ENCODE data around the gene EML6.

EML6 gene

GRCh38 chr2:54722641-54723040, 821 bp upstream of the EML6 start:
- TF ChIP-seq TAF1 (IDR thresholded peaks at IDR 0.05; ENCODE audit: borderline replicate concordance, insufficient read depth, low read length) (no peak), REST (IDR thresholded peaks at IDR 0.05; ENCODE audit: insufficient read depth in 1 of 2, low read depth in 2 of 2, low read length in 2 of 2) (no peak), SIN3A (IDR thresholded peaks at IDR 0.05; ENCODE audit: borderline replicate concordance, insufficient read depth, low read length) (no peak), FOXP2 (optimal IDR thresholded peaks at IDR 0.05; ENCODE audit: borderline replicate concordance, extremely low read depth, extremely low read length, insufficient read depth) (no peak), POLR2AphosphoS5 (IDR thresholded peaks at IDR 0.05; ENCODE audit: low read depth, low read length) (no peak)

GRCh38 chr2:54723996-54724559, 616 bp downstream of the EML6 start:
- TF ChIP-seq TAF1 (IDR thresholded peaks at IDR 0.05; ENCODE audit: borderline replicate concordance, insufficient read depth, low read length) (no peak), FOXP2 (optimal IDR thresholded peaks at IDR 0.05; ENCODE audit: borderline replicate concordance, extremely low read depth, extremely low read length, insufficient read depth) (no peak), SIN3A (IDR thresholded peaks at IDR 0.05; ENCODE audit: borderline replicate concordance, insufficient read depth, low read length) (no peak), REST (IDR thresholded peaks at IDR 0.05; ENCODE audit: insufficient read depth in 1 of 2, low read depth in 2 of 2, low read length in 2 of 2) (no peak), POLR2AphosphoS5 (IDR thresholded peaks at IDR 0.05; ENCODE audit: low read depth, low read length) (no peak)

- TF ChIP-seq POLR2AphosphoS5 (IDR thresholded peaks at IDR 0.05; ENCODE audit: low read depth, low read length) (no peak), REST (IDR thresholded peaks at IDR 0.05; ENCODE audit: insufficient read depth in 1 of 2, low read depth in 2 of 2, low read length in 2 of 2) (no peak), TAF1 (IDR thresholded peaks at IDR 0.05; ENCODE audit: borderline replicate concordance, insufficient read depth, low read length) (no peak), FOXP2 (optimal IDR thresholded peaks at IDR 0.05; ENCODE audit: borderline replicate concordance, extremely low read depth, extremely low read length, insufficient read depth) (no peak), SIN3A (IDR thresholded peaks at IDR 0.05; ENCODE audit: borderline replicate concordance, insufficient read depth, low read length) (no peak)
Measured at GRCh38 chr2:54724560-54725342, 1.3 kb downstream of the EML6 start.

- no peak for TF ChIP-seq POLR2AphosphoS5 (IDR thresholded peaks at IDR 0.05; ENCODE audit: low read depth, low read length)
- TF ChIP-seq TAF1 (IDR thresholded peaks at IDR 0.05; ENCODE audit: borderline replicate concordance, insufficient read depth, low read length), result no peak
- TF ChIP-seq SIN3A (IDR thresholded peaks at IDR 0.05; ENCODE audit: borderline replicate concordance, insufficient read depth, low read length), result no peak
- TF ChIP-seq FOXP2 (optimal IDR thresholded peaks at IDR 0.05; ENCODE audit: borderline replicate concordance, extremely low read depth, extremely low read length, insufficient read depth), result no peak
Measured at GRCh38 chr2:54725343-54726099, 2.1 kb downstream of the EML6 start.

- TF ChIP-seq SIN3A (IDR thresholded peaks at IDR 0.05; ENCODE audit: borderline replicate concordance, insufficient read depth, low read length) (no peak), REST (IDR thresholded peaks at IDR 0.05; ENCODE audit: insufficient read depth in 1 of 2, low read depth in 2 of 2, low read length in 2 of 2) (no peak), FOXP2 (optimal IDR thresholded peaks at IDR 0.05; ENCODE audit: borderline replicate concordance, extremely low read depth, extremely low read length, insufficient read depth) (no peak), TAF1 (IDR thresholded peaks at IDR 0.05; ENCODE audit: borderline replicate concordance, insufficient read depth, low read length) (no peak), POLR2AphosphoS5 (IDR thresholded peaks at IDR 0.05; ENCODE audit: low read depth, low read length) (no peak)
Measured at GRCh38 chr2:54726431-54726830, 3.0 kb downstream of the EML6 start.
